Right forelimb (tissue), 1 donor: ENCODE measurements around the gene FAM162B.
"Not testable (repeated sequence)": the region's sequence is repeated elsewhere in the genome, so short reads cannot be mapped to it uniquely, and the experiment has no call there.

Experiments used
- DNase-seq: peaks from one replicate; pipeline ENCODE4 v3.0.0-alpha.2; 2018

Gene FAM162B

GRCh38 chr6:116764961-116765841 is at the start of gene FAM162B:
TSS of gene FAM162B (minus strand) at chr6:116765719. CDS start at chr6:116765576, 143 bp downstream.
- DNase-seq, result peak; percentile 53

GRCh38 chr6:116812051-116812650 is 46.6 kb upstream of the FAM162B start:
- DNase-seq, result no peak

GRCh38 chr6:116801971-116802370 is 36.5 kb upstream of the FAM162B start:
- no peak for DNase-seq

- DNase-seq, result no peak
These were observed 34.4 kb upstream of the FAM162B start for GRCh38 chr6:116799945-116800344.

- no peak for DNase-seq
These were observed 32.1 kb upstream of the FAM162B start for GRCh38 chr6:116797585-116797984.

GRCh38 chr6:116793224-116793623 is 27.7 kb upstream of the FAM162B start:
- DNase-seq, result no peak

- no peak for DNase-seq
These were observed 18.3 kb upstream of the FAM162B start for GRCh38 chr6:116783852-116784251.

GRCh38 chr6:116779573-116780164 is 14.2 kb upstream of the FAM162B start:
- no peak for DNase-seq

- no peak for DNase-seq
These were observed 8.4 kb upstream of the FAM162B start for GRCh38 chr6:116773886-116774285.

DNA sequence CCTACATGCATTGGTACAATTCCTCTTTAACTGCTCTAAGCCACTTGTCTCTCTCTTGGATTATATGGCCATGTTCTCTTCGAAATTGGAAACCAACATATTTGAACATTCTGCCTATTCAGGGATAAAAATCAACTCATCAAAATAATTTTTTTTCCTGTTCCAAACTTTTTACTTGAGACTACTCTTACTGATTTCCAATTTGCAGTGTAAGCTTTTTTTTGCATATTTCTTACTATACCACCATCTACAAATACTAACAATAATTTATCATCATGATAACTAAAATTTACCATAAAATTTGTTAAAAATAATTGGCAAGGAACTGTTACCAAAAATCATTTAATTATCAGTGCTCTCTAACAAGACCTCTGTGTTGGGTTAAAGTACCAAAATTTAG is 6.9 kb upstream of the FAM162B start:
- no peak for DNase-seq

DNA sequence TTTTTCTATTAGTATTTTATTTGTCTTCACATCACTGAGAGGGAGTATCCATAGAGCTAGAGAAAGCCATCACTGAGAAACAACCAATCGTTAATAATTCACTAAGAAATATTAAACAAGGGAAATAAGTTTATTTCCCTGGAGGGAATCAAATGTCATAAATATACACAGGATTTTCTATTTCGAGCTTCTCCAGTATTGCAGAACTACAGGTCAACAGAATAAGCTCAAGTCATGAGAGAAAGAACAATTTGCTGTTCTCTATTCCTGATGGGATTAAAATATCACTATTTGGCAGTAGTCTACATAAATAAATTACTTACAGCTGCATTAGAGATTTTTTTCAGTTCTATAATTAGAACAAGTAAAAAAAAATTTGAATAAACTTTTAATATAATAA is 2.2 kb upstream of the FAM162B start:
- DNase-seq, result no peak

DNA sequence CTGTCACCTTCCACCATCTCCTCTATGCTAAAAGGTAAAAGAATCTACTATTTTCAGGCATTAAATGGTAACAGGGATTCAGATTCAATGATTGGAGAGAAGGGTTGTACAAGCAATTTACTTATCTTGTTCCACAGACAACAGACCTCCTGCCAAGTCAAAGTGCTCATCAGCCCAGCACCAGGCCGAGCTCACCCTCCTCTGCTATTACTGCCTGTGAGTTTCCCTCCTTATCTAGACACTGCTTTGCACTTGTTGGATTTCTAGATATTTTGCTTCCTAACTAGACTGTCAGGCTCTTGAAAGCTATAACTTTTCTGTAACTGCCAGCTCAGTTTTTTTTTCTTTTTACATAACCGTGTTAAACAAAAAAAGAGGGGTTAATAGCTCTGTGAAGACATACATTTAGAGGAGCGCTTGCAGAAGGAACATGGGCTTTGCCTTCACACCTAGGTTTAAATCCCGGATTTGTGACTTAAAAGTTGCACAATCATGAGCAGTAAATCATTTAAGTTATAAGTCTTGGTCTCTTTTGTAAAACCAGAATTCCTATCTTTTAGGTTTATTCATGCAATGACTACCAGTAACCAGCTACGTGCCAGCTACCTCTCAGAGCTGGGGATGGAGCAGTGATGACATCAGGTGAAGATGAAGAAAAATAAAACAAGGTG is 1.1 kb upstream of the FAM162B start:
- no peak for DNase-seq

DNA sequence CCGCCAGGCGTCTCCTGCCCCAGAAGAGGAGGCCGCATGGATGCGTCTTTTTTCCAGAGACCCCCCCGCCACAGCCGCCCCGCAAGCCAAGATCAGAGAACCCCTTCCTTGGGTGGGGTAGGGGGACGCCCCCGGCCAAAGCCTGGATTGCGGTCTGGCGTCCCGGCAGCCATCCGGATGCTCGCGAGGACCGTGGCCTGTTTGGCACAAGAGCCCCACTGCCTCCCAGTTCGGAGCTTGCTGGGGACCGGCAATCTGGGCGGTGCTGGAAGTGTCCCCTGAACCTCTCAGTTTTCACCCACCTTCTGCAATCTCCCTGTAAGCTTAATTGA is 924 bp downstream of the FAM162B start:
- DNase-seq, result peak; percentile 51

DNA sequence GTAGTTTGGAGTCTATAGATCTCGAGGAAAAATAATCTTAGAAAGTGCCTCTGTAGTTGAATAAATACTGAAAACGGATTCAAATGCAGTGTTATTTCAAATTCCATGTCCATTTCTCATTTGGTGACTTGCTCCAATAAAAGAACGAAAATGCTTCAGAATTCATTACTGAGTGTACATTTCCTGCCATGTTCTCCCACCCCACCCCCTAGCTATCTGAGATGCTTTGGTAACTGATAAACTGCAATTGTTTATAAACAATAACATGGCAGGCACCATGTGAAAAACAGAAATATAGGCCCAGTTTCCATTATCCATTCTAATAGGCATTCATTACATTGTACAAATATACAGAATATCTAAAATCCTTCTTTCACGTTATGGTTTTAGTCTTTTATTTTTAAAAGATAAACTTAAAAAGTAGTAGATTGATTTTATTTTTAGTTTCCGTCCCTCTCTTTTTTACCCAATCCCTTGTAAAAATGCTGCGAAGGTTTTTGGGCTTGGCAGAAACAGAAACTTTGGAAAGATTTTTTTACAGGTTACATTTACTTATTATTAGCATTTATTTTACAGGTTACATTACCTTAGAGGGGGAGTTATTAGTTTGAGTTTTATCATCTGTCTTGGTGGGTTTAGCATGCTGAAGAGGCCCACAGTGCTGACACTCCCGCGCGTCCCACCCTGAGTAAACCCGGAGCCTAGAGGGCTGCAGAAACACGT is 1.5 kb downstream of the FAM162B start:
- DNase-seq, result no peak

GRCh38 chr6:116763048-116763447 is 2.5 kb downstream of the FAM162B start:
- no peak for DNase-seq

- DNase-seq, result no peak
These were observed 3.3 kb downstream of the FAM162B start for GRCh38 chr6:116762235-116762634.

- no peak for DNase-seq
These were observed 3.7 kb downstream of the FAM162B start for GRCh38 chr6:116761779-116762178.

GRCh38 chr6:116745176-116745575 is 20.3 kb downstream of the FAM162B start:
- no peak for DNase-seq

- no peak for DNase-seq
These were observed 23.9 kb downstream of the FAM162B start for GRCh38 chr6:116741571-116741970.

DNA sequence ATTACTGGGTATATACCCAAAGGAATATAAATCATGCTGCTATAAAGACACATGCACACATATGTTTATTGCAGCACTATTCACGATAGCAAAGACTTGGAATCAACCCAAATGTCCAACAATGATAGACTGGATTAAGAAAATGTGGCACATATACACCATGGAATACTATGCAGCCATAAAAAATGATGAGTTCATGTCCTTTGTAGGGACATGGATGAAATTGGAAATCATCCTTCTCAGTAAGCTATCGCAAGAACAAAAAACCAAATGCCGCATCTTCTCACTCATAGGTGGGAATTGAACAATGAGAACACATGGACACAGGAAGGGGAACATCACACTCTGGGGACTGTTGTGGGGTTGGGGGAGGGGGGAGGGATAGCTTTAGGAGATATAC is 25.0 kb downstream of the FAM162B start:
- not testable (repeated sequence) for DNase-seq

- no peak for DNase-seq
These were observed 28.5 kb downstream of the FAM162B start for GRCh38 chr6:116737004-116737403.

DNA sequence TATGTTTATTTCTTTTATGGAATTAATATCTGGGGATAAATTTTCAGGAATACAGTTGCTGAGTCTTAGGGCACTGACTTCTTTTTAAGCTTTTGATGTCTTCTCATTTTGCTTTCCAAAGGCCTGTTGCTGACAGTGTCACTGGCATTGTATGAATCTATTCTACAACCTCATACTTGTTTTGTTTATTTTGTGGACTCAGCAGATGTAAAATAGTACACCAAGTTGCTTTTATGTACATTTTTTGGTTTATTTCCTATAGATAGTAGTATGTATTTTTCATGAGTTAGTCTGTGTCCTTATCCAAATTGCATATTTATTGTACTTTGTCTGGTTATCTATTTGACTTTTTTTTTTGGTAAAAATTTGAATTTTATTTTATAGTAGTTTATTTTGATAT is 35.0 kb downstream of the FAM162B start:
- no peak for DNase-seq

- no peak for DNase-seq
These were observed 38.6 kb downstream of the FAM162B start for GRCh38 chr6:116726947-116727346.
